ENCODE results near the gene KRT79. TPM values are rescaled to one million over a fixed set of nuclear protein-coding genes. Genes with fewer than 3 reads are reported as not detected.
A peak's percentile ranks its signal among the peaks of the same experiment; 100 is the strongest.

KRT79 gene
- total RNA-seq, 1 experiment from 2014 or later: not detected

GRCh38 chr12:52799505-52800211 lies 34.5 kb downstream of the KRT79 start:
- DNase-seq (ENCODE audit: low read depth, low spot score) (no peak), ATAC-seq (0 out of 2 replicates have a peak, but pooled peaks have one; percentile 13)
- intact Hi-C loops (cut with micrococcal nuclease; ENCODE audit: unreplicated experiment): no loop called here
- no peak overlapping the region for H3K27ac ChIP-seq (ENCODE audit: low read length)
- H3K4me1 ChIP-seq (ENCODE audit: control insufficient read depth, insufficient read depth, low read length): peaks cover 9% of the 10 kb centered on the region; the same call in 1 of the 2 replicates
- no peaks in the 10 kb centered on the region for H3K36me3 ChIP-seq (ENCODE audit: control insufficient read depth, insufficient read depth, low read length)
- H3K27me3 ChIP-seq (ENCODE audit: control insufficient read depth, insufficient read depth, low read length): no peaks in the 10 kb centered on the region
- ChIA-PET POLR2A (no interaction called here), CTCF (no interaction called here)
- TF ChIP-seq TCF7L2 (IDR thresholded peaks at IDR 0.05; ENCODE audit: low read depth, low read length) (no peak), SIN3A (IDR thresholded peaks at IDR 0.05; ENCODE audit: borderline replicate concordance, insufficient read depth, low read depth, low read length) (no peak), POLR2AphosphoS5 (IDR thresholded peaks at IDR 0.05; ENCODE audit: low read depth, low read length) (no peak)
- TF ChIP-seq, protein P1, sequence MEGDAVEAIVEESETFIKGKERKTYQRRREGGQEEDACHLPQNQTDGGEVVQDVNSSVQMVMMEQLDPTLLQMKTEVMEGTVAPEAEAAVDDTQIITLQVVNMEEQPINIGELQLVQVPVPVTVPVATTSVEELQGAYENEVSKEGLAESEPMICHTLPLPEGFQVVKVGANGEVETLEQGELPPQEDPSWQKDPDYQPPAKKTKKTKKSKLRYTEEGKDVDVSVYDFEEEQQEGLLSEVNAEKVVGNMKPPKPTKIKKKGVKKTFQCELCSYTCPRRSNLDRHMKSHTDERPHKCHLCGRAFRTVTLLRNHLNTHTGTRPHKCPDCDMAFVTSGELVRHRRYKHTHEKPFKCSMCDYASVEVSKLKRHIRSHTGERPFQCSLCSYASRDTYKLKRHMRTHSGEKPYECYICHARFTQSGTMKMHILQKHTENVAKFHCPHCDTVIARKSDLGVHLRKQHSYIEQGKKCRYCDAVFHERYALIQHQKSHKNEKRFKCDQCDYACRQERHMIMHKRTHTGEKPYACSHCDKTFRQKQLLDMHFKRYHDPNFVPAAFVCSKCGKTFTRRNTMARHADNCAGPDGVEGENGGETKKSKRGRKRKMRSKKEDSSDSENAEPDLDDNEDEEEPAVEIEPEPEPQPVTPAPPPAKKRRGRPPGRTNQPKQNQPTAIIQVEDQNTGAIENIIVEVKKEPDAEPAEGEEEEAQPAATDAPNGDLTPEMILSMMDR (IDR thresholded peaks at IDR 0.05): no peak
- H3K4me3 ChIP-seq (ENCODE audit: low read depth in 2 of 2, low read length in 2 of 2): no peak overlapping the region
- H3K9me3 ChIP-seq (ENCODE audit: control insufficient read depth, insufficient read depth, low read depth, low read length): no peaks in the 10 kb centered on the region
- BruUV-seq (replicated peaks): no TSS peak
- in situ Hi-C loops (cut with HindIII; ENCODE audit: low pct_unique_long_range_greater_than_20kb, low sequenced_read_pairs): no loop called here

DNA sequence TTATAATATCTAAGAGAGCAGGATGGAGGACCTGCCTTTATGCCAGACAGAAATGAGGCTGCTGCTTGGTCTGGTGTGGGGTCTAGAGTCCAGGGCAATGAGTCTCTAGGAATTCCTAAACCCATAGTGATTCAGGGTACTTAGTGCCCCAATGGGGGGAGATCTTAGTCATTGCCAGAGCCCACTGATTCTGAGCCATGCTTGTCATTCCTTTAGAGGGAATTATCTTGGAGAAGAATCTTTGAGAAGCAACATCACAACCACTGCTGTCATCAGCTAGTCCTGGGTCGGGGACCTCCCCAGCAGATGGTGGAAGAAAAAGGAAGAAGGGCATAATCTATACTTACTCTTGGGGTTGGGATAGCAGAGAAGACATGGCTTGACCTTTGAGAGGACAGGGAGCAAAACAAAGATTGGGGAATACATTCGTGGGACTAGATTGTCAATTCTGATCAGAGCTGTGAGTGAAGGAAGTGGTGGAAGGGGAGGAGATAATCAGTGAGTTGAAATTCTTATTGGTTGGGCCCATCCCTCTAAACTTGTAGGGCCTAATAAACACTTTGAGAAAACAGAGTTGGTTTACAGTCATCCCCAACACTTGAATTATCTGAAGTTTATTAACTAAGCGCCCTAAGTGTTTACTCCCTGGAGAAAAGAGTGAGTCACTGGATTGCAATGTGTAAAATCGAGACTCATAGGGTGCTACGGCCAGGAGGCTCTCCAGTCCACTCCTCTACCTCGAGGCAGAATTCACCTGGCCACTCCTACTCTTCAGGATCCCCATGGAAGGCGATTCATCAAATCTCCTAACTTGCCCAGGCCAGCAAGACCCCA lies 35.2 kb downstream of the KRT79 start:
- Histone ChIP-seq H3K4me3 (ENCODE audit: low read depth in 2 of 2, low read length in 2 of 2) (no peak overlapping the region), H3K27me3 (ENCODE audit: control insufficient read depth, insufficient read depth, low read length) (no peaks in the 10 kb centered on the region), H3K36me3 (ENCODE audit: control insufficient read depth, insufficient read depth, low read length) (no peaks in the 10 kb centered on the region), H3K4me1 (ENCODE audit: control insufficient read depth, insufficient read depth, low read length) (peaks cover 9% of the 10 kb centered on the region; the same call in 1 of the 2 replicates), H3K9me3 (ENCODE audit: control insufficient read depth, insufficient read depth, low read depth, low read length) (no peaks in the 10 kb centered on the region), H3K27ac (ENCODE audit: low read length) (no peak overlapping the region)
- no TSS peak for BruUV-seq (replicated peaks)
- peak; percentile 15 for DNase-seq (ENCODE audit: low read depth, low spot score)
- TF ChIP-seq, protein P1 (IDR thresholded peaks at IDR 0.05): no peak
- TF ChIP-seq, protein P2, sequence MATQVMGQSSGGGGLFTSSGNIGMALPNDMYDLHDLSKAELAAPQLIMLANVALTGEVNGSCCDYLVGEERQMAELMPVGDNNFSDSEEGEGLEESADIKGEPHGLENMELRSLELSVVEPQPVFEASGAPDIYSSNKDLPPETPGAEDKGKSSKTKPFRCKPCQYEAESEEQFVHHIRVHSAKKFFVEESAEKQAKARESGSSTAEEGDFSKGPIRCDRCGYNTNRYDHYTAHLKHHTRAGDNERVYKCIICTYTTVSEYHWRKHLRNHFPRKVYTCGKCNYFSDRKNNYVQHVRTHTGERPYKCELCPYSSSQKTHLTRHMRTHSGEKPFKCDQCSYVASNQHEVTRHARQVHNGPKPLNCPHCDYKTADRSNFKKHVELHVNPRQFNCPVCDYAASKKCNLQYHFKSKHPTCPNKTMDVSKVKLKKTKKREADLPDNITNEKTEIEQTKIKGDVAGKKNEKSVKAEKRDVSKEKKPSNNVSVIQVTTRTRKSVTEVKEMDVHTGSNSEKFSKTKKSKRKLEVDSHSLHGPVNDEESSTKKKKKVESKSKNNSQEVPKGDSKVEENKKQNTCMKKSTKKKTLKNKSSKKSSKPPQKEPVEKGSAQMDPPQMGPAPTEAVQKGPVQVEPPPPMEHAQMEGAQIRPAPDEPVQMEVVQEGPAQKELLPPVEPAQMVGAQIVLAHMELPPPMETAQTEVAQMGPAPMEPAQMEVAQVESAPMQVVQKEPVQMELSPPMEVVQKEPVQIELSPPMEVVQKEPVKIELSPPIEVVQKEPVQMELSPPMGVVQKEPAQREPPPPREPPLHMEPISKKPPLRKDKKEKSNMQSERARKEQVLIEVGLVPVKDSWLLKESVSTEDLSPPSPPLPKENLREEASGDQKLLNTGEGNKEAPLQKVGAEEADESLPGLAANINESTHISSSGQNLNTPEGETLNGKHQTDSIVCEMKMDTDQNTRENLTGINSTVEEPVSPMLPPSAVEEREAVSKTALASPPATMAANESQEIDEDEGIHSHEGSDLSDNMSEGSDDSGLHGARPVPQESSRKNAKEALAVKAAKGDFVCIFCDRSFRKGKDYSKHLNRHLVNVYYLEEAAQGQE (IDR thresholded peaks at IDR 0.05; ENCODE audit: insufficient read depth in 1 of 2, low read depth in 2 of 2, low read length in 1 of 2): no peak
- TF ChIP-seq SIN3A (IDR thresholded peaks at IDR 0.05; ENCODE audit: borderline replicate concordance, insufficient read depth, low read depth, low read length) (no peak), TCF7L2 (IDR thresholded peaks at IDR 0.05; ENCODE audit: low read depth, low read length) (no peak), POLR2AphosphoS5 (IDR thresholded peaks at IDR 0.05; ENCODE audit: low read depth, low read length) (no peak)
- ATAC-seq: peak; percentile 90
- intact Hi-C loops (cut with micrococcal nuclease; ENCODE audit: unreplicated experiment): no loop called here
- ChIA-PET POLR2A (no interaction called here), CTCF (no interaction called here)
- in situ Hi-C loops (cut with HindIII; ENCODE audit: low pct_unique_long_range_greater_than_20kb, low sequenced_read_pairs): no loop called here

All from Panc1 (cell line).